ENCODE results near the gene CCDC88C.
"Not testable (repeated sequence)": the region's sequence is repeated elsewhere in the genome, so short reads cannot be mapped to it uniquely, and the experiment has no call there.

DNA sequence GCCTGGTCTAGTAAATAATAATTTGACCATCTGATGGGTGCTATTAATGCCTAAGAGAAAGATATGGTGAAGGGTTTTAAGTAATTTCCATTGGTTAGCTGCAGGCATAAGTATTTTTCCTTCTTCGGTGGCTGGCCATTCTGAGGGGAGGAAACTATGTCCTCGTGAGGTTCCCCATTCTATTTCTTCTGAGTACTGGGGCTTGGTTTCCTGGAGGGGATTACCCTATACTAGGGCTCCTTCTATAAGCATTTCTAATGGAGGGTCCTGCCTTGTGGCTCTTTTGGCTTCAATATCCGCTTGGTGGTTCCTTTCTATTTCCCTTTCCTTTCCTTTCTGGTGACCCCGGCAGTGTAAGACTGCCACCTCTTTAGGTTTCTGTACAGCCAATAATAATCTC is 191.3 kb downstream of the CCDC88C start:
- TF ChIP-seq, protein P1, sequence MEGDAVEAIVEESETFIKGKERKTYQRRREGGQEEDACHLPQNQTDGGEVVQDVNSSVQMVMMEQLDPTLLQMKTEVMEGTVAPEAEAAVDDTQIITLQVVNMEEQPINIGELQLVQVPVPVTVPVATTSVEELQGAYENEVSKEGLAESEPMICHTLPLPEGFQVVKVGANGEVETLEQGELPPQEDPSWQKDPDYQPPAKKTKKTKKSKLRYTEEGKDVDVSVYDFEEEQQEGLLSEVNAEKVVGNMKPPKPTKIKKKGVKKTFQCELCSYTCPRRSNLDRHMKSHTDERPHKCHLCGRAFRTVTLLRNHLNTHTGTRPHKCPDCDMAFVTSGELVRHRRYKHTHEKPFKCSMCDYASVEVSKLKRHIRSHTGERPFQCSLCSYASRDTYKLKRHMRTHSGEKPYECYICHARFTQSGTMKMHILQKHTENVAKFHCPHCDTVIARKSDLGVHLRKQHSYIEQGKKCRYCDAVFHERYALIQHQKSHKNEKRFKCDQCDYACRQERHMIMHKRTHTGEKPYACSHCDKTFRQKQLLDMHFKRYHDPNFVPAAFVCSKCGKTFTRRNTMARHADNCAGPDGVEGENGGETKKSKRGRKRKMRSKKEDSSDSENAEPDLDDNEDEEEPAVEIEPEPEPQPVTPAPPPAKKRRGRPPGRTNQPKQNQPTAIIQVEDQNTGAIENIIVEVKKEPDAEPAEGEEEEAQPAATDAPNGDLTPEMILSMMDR (IDR thresholded peaks at IDR 0.05), result not testable (repeated sequence)
- not testable (repeated sequence) for TF ChIP-seq POLR2A (IDR thresholded peaks at IDR 0.05)
